ENCODE results near the gene ATXN1.

GRCh38 chr6:16762268-16762549 lies 949 bp upstream of the ATXN1 start:
- no peak for TF ChIP-seq EZH2phosphoT487 (IDR thresholded peaks at IDR 0.05; ENCODE audit: borderline replicate concordance)
- no peak for TF ChIP-seq CTCF (conservative IDR thresholded peaks at IDR 0.05; ENCODE audit: low read length)

All from Loucy (cell line).